SU-DHL-6 (cell line): ENCODE results near the gene RNF123.

Experiments used
- H2AFZ ChIP-seq: fragments of 200-600 bp; sonication (generic); 2 replicates; pipeline ENCODE4 v1.6.1; 2014; ENCODE audit warnings: low read depth, mild to moderate bottlenecking, moderate library complexity, mixed read lengths, antibody characterized with exemption, low read length; ENCODE audit not compliant: severe bottlenecking
- H3F3A ChIP-seq: fragments of 200-600 bp; shearing (Covaris generic); 2 replicates; pipeline ENCODE4 v1.6.0; 2016; ENCODE audit warnings: antibody characterized with exemption, mild to moderate bottlenecking; ENCODE audit not compliant: insufficient read depth
- H3K27ac ChIP-seq: fragments of 200-600 bp; sonication (generic); 2 replicates; pipeline ENCODE4 v1.5.1; 2016; ENCODE audit warnings: low read depth, mild to moderate bottlenecking, low read length, moderate library complexity, mixed read lengths
- H3K27me3 ChIP-seq: fragments of 200-600 bp; sonication (generic), shearing (Covaris generic); 2 replicates; pipeline ENCODE4 v1.6.0; 2014; ENCODE audit warnings: mild to moderate bottlenecking, low read length
- H3K36me3 ChIP-seq: fragments of 200-600 bp; sonication (generic); 2 replicates; pipeline ENCODE4 v1.6.1; 2014; ENCODE audit warnings: mild to moderate bottlenecking, low read length, mixed read lengths
- H3K4me2 ChIP-seq: fragments of 300-600, 200-600 bp; shearing (Covaris generic), sonication (generic); 2 replicates; pipeline ENCODE4 v1.6.0; 2014; ENCODE audit warnings: low read length, low read depth, mild to moderate bottlenecking; ENCODE audit not compliant: poor library complexity, severe bottlenecking
- H3K4me3 ChIP-seq: fragments of 200-600 bp; sonication (generic); 2 replicates; pipeline ENCODE4 v1.5.1; 2014; ENCODE audit warnings: antibody characterized with exemption, low read length, mild to moderate bottlenecking, mixed read lengths; ENCODE audit not compliant: insufficient read depth, poor library complexity, severe bottlenecking
- H3K79me2 ChIP-seq: fragments of 200-600 bp; sonication (generic); 2 replicates; pipeline ENCODE4 v1.6.1; 2014; ENCODE audit warnings: mild to moderate bottlenecking, low read length, moderate library complexity; ENCODE audit not compliant: insufficient read depth
- H3K9ac ChIP-seq: fragments of 200-600 bp; sonication (generic); 2 replicates; pipeline ENCODE4 v1.7.0; 2014; ENCODE audit warnings: mild to moderate bottlenecking, low read length
- H3K9me2 ChIP-seq: fragments of 200-600 bp; sonication (generic); replicated peaks from 2 replicates; pipeline ENCODE4 v1.6.1; 2014; ENCODE audit warnings: low read length; ENCODE audit not compliant: insufficient read depth
- H3K9me3 ChIP-seq: fragments of 200-600 bp; sonication (generic); 2 replicates; pipeline ENCODE4 v1.6.1; 2014; ENCODE audit warnings: low read length, mixed read lengths; ENCODE audit not compliant: insufficient read depth
- H4K20me1 ChIP-seq: fragments of 200-600 bp; sonication (generic); 2 replicates; pipeline ENCODE4 v1.6.1; 2014; ENCODE audit warnings: low read depth, mild to moderate bottlenecking, antibody characterized with exemption, low read length, moderate library complexity, mixed read lengths
- CTCF ChIP-seq: fragments of 200-600 bp; sonication (generic); IDR thresholded peaks from one replicate; pipeline ENCODE4 v1.5.1; 2017; ENCODE audit warnings: antibody characterized with exemption, mild to moderate bottlenecking, low read length, moderate library complexity; ENCODE audit not compliant: insufficient read depth, poor library complexity, severe bottlenecking
- EZH2phosphoT487 ChIP-seq: fragments of 200-600 bp; sonication (generic), shearing (Covaris generic); conservative IDR thresholded peaks from 2 replicates; pipeline ENCODE4 v1.6.1; 2018; ENCODE audit warnings: mild to moderate bottlenecking, antibody characterized with exemption, low read length, moderate library complexity, mixed read lengths

Gene RNF123

GRCh38 chr3:49727924-49728361 is 38.6 kb downstream of the RNF123 start:
- H2AFZ ChIP-seq: no peak overlapping the region
- no peak overlapping the region for H3K27ac ChIP-seq
- no peak overlapping the region for H3K4me3 ChIP-seq
- no peaks in the 10 kb centered on the region for H3K36me3 ChIP-seq
- H3K9me3 ChIP-seq: no peaks in the 10 kb centered on the region
- H3K79me2 ChIP-seq: 0 out of 2 replicates have a peak, but pooled peaks cover 3% of the 10 kb centered on the region
- H3K9me2 ChIP-seq: no peaks in the 10 kb centered on the region
- TF ChIP-seq EZH2phosphoT487: no peak
- no peak for TF ChIP-seq CTCF
- H3F3A ChIP-seq: peaks cover 9% of the 10 kb centered on the region
- H3K4me2 ChIP-seq: no peak overlapping the region
- no peak overlapping the region for H3K9ac ChIP-seq
- H4K20me1 ChIP-seq: no peaks in the 10 kb centered on the region
- no peaks in the 10 kb centered on the region for H3K27me3 ChIP-seq

- no peak overlapping the region for H3K4me2 ChIP-seq
- H3K9me2 ChIP-seq: no peaks in the 10 kb centered on the region
- no peaks in the 10 kb centered on the region for H3K79me2 ChIP-seq
- H3K27ac ChIP-seq: no peak overlapping the region
- no peak overlapping the region for H3K4me3 ChIP-seq
- H4K20me1 ChIP-seq: no peaks in the 10 kb centered on the region
- H2AFZ ChIP-seq: no peak overlapping the region
- TF ChIP-seq CTCF (no peak), EZH2phosphoT487 (no peak)
- no peaks in the 10 kb centered on the region for H3K36me3 ChIP-seq
- H3K9ac ChIP-seq: no peak overlapping the region
- no peaks in the 10 kb centered on the region for H3K27me3 ChIP-seq
- no peaks in the 10 kb centered on the region for H3K9me3 ChIP-seq
- peaks cover 8% of the 10 kb centered on the region; the same call in 1 of the 2 replicates for H3F3A ChIP-seq
These were observed 40.7 kb downstream of the RNF123 start for GRCh38 chr3:49729966-49730609.

- TF ChIP-seq CTCF (no peak), EZH2phosphoT487 (no peak)
- Histone ChIP-seq H3F3A (no peaks in the 10 kb centered on the region), H3K27ac (no peak overlapping the region), H2AFZ (no peak overlapping the region), H3K79me2 (no peaks in the 10 kb centered on the region), H3K9me2 (no peaks in the 10 kb centered on the region), H3K4me3 (no peak overlapping the region), H3K9ac (no peak overlapping the region), H3K9me3 (no peaks in the 10 kb centered on the region), H3K36me3 (peaks cover 2% of the 10 kb centered on the region; the same call in 1 of the 2 replicates), H3K4me2 (no peak overlapping the region), H3K27me3 (no peaks in the 10 kb centered on the region), H4K20me1 (no peaks in the 10 kb centered on the region)
These were observed 43.2 kb downstream of the RNF123 start for GRCh38 chr3:49732597-49732996.
